Gastrocnemius medialis (tissue), 4 donors: ENCODE results near the gene STIM1. TPM values are rescaled to one million over a fixed set of nuclear protein-coding genes. Genes with fewer than 3 reads are reported as not detected.
A peak's percentile ranks its signal among the peaks of the same experiment; 100 is the strongest.

Experiments
- ATAC-seq, 2 donors: fragments of 150-250 bp; one replicate each; pipeline ENCODE4 v1.9.1; 2016
- DNase-seq, 2 donors: peaks; one replicate each; pipeline ENCODE4 v3.0.0-alpha.2; 2019
- H3K27ac ChIP-seq, 4 donors: fragments of 200-600 bp; sonication (generic); 1 replicate in 1 of 4; 2 replicates in 3 of 4; pipeline ENCODE4 v1.5.1; 2016 to 2018; ENCODE audit warnings: mild to moderate bottlenecking in 2 of 4, moderate library complexity in 1 of 4
- H3K27me3 ChIP-seq, 3 donors: fragments of 200-600 bp; sonication (generic) in 2 of 3; 1 replicate in 1 of 3; 2 replicates in 2 of 3; pipeline versions ENCODE4 v1.5.1 to v1.6.0; 2016 to 2019; ENCODE audit warnings: mild to moderate bottlenecking in 1 of 3, moderate library complexity in 1 of 3
- H3K36me3 ChIP-seq, 2 donors: fragments of 200-600 bp; sonication (generic) in 1 of 2; one replicate each; pipeline ENCODE4 v1.5.1; 2017 to 2018
- H3K4me1 ChIP-seq, 2 donors: fragments of 200-600 bp; sonication (generic) in 1 of 2; one replicate each; pipeline ENCODE4 v1.5.1; 2016 to 2017; ENCODE audit warnings: mild to moderate bottlenecking in 2 of 2
- H3K4me3 ChIP-seq, 4 donors: fragments of 200-600 bp; sonication (generic) in 3 of 4; 1 replicate in 1 of 4; 2 replicates in 3 of 4; pipeline ENCODE4 v1.5.1; 2016 to 2019; ENCODE audit warnings: mild to moderate bottlenecking in 2 of 4
- H3K9me3 ChIP-seq, 3 donors: fragments of 200-600 bp; sonication (generic) in 2 of 3; 1 replicate in 1 of 3; 2 replicates in 2 of 3; pipeline ENCODE4 v1.5.1; 2016 to 2019
- CTCF ChIP-seq, 5 experiments: fragments of 450-650 bp in 3 of 5; fragments of 200-600 bp in 2 of 5; sonication (generic) in 2 of 5; IDR thresholded peaks in 4 of 5; conservative IDR thresholded peaks in 1 of 5; 1 replicate in 4 of 5; 2 replicates in 1 of 5; pipeline ENCODE4 v1.5.1; 2016 to 2019; ENCODE audit warnings: antibody characterized with exemption in 5 of 5, mild to moderate bottlenecking in 3 of 5, moderate library complexity in 3 of 5
- POLR2A ChIP-seq, 2 donors: fragments of 450-650 bp; IDR thresholded peaks; one replicate each; pipeline ENCODE4 v1.6.1; 2017; ENCODE audit warnings: antibody characterized with exemption in 2 of 2, mild to moderate bottlenecking in 2 of 2, moderate library complexity in 2 of 2
- in situ Hi-C, 4 donors: fragments of 200-750 bp; cut with MboI; loops; one replicate each; pipeline versions ENCODE4 v1.15.0 to v1.8.0; 2017; ENCODE audit warnings: low sequenced_read_pairs in 4 of 4
- intact Hi-C: fragments of 100-400 bp; cut with DNase I; formaldehyde crosslinking; loops from one replicate; pipeline ENCODE4 v1.15.1; 2023; ENCODE audit warnings: low total_unique reads
- total RNA-seq, 4 donors: library from RNA; depleted of rRNA; stranded (reverse); fragments of >200 nt; gene quantifications; one replicate each; pipeline versions ENCODE4 v1.1.0 to v1.2.3, GENCODE V29; 2016

The STIM1 gene
- total RNA-seq, 4 donors from 2014 or later = 45.9 to 132 (median 87.3) TPM

DNA sequence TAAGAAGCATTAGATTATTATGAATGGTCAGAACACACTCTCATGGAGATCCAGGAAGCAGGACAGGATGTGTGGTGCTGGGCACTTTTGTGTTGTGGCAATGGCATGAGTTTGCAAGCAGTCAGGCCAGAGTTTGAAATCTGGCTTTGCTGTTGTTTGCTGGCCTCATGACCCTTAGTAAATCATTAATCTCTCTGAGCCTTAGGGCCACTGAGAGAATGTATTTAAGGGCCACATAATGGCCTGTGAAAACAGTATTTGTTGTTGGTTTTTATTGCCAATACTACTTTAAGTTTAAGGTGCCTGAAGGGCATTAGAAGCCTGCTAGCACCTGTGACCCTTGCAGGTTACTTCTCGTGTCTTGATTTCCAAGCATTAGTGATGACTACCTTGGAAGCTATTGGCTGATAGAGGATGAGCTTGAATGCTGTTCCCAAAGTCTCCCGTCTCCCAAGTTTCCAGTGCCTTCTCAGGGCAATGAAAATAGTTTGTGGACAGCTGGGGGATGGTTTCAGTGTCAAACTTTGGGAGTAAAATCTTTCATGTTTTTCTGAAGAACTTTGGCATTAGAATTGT is 24.6 kb downstream of the STIM1 start:
- Histone ChIP-seq H3K27ac (peak overlapping the region; percentile 37 to 77 (median 53)), H3K36me3 (no peaks in the 10 kb centered on the region), H3K9me3 (no peaks in the 10 kb centered on the region), H3K4me1 (peaks cover 68 to 79% of the 10 kb centered on the region in 2 donors), H3K27me3 (no peaks in the 10 kb centered on the region), H3K4me3 (no peak overlapping the region)
- TF ChIP-seq POLR2A (IDR thresholded peaks at IDR 0.05) (no peak), CTCF (IDR thresholded peaks at IDR 0.05 in 4 of 5, conservative IDR thresholded peaks at IDR 0.05 in 1 of 5) (no peak)
- intact Hi-C loops = no loop called here
- in situ Hi-C loops = no loop called here
- ATAC-seq (no peak), DNase-seq (no peak)

DNA sequence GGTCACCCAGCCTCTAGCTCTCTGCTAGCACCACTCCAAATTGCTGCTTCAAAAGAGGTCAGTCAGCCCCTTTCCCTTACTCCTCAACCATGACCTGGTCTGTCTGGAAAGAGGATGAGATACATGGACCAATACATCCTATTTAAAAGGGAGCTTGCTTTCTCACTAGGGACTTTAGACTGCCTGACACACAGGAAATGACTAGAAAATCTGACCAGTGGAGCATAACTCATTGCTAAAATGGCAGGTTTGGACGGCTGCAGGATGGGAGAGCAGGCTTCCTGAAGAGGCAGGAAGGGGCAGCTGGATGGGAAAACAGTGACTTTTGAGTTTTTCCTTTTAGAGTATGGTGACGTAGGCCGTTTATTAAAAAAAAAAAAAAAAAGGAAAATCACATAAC is 25.3 kb downstream of the STIM1 start:
- in situ Hi-C loops = no loop called here
- DNase-seq (no peak), ATAC-seq (no peak)
- Histone ChIP-seq H3K4me1 (peaks cover 62 to 75% of the 10 kb centered on the region in 2 donors), H3K36me3 (no peaks in the 10 kb centered on the region), H3K4me3 (no peak overlapping the region), H3K9me3 (no peaks in the 10 kb centered on the region), H3K27ac (peak overlapping the region; percentile 37 to 77 (median 53)), H3K27me3 (no peaks in the 10 kb centered on the region)
- intact Hi-C loops = no loop called here
- TF ChIP-seq CTCF (IDR thresholded peaks at IDR 0.05 in 4 of 5, conservative IDR thresholded peaks at IDR 0.05 in 1 of 5) (no peak), POLR2A (IDR thresholded peaks at IDR 0.05) (no peak)

DNA sequence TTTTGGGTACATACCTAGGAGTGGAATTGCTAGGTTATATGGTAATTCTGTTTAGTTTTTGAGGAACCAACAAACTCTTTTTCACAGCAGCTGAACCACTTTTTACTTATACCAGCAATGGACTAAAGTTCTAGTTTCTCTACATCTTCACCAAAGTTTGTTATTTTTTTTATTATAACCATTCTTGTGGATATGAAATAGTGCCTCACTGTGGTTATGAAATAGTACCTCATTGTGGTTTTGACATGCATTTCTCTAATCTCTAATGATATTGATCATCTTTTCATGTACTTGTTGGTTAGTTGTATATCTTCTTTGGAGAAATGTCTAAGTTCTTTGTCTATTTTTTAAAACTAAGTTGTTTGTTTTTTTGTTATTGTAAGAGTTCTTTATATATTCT is 27.2 kb downstream of the STIM1 start:
- no peak for DNase-seq
- intact Hi-C loops = no loop called here
- ATAC-seq = no peak
- no peak for TF ChIP-seq CTCF (IDR thresholded peaks at IDR 0.05 in 4 of 5, conservative IDR thresholded peaks at IDR 0.05 in 1 of 5)
- no peak for TF ChIP-seq POLR2A (IDR thresholded peaks at IDR 0.05)
- H3K27me3 ChIP-seq = no peaks in the 10 kb centered on the region
- no peaks in the 10 kb centered on the region for H3K9me3 ChIP-seq
- peaks cover 55 to 66% of the 10 kb centered on the region in 2 donors for H3K4me1 ChIP-seq
- no peak overlapping the region for H3K4me3 ChIP-seq
- in situ Hi-C loops = no loop called here
- no peak overlapping the region for H3K27ac ChIP-seq
- no peaks in the 10 kb centered on the region for H3K36me3 ChIP-seq

DNA sequence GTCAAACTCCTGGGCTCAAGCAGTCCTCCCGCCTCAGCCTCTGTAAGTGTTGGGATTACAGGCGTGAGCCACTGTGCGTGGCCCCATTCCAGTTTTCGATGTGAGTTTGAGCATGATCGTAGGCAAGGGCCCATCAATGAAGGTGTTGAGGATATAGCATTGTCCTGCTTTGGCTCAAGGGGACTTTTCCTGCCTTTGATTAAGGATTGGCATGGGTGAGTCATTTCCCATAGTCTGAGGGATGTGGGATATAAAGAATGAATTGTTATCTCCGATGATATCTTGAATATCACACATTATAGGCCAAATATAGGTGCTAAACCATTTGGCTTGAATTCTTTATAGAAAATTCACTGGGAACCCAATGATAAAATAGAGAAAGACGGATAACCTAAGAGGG is 30.4 kb downstream of the STIM1 start:
- in situ Hi-C loops = no loop called here
- Histone ChIP-seq H3K27ac (peak overlapping the region; percentile 5 to 69 (median 32)), H3K27me3 (no peaks in the 10 kb centered on the region), H3K4me1 (peaks cover 43 to 45% of the 10 kb centered on the region in 2 donors), H3K36me3 (no peaks in the 10 kb centered on the region), H3K4me3 (no peak overlapping the region), H3K9me3 (no peaks in the 10 kb centered on the region)
- DNase-seq (no peak), ATAC-seq (no peak)
- TF ChIP-seq POLR2A (IDR thresholded peaks at IDR 0.05) = no peak
- TF ChIP-seq CTCF (IDR thresholded peaks at IDR 0.05 in 4 of 5, conservative IDR thresholded peaks at IDR 0.05 in 1 of 5) = no peak
- intact Hi-C loops = no loop called here

DNA sequence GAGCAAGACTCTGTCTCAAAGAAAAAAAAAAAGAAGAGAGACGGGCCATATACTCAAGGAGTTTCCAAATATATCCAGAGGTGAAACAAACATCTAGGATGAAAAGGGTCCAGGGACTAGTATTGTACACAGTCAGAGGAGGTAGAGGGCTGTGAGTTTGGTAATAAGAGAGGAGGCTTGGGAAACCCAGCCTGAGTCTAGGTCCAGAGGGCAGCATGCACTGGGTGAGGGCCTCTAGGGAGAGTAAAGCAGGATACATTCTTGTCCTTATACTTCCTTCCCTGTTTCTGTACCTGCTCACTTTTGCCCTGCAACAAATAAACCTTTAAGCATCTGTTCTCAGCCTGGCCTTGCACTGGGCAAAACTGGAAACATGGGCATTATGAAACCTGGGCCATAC is 31.5 kb downstream of the STIM1 start:
- H3K4me3 ChIP-seq = no peak overlapping the region
- TF ChIP-seq POLR2A (IDR thresholded peaks at IDR 0.05) = no peak
- TF ChIP-seq CTCF (IDR thresholded peaks at IDR 0.05 in 4 of 5, conservative IDR thresholded peaks at IDR 0.05 in 1 of 5) = no peak
- DNase-seq = no peak
- intact Hi-C loops = no loop called here
- no peaks in the 10 kb centered on the region for H3K36me3 ChIP-seq
- no peaks in the 10 kb centered on the region for H3K27me3 ChIP-seq
- in situ Hi-C loops = no loop called here
- H3K27ac ChIP-seq = peak overlapping the region; percentile 26 to 69 (median 44)
- peaks cover 47 to 48% of the 10 kb centered on the region in 2 donors for H3K4me1 ChIP-seq
- no peaks in the 10 kb centered on the region for H3K9me3 ChIP-seq
- peak; percentile 49 to 80 for ATAC-seq
